HG03575 (cell line): ENCODE measurements around the gene STAT6.

ENCODE experiments used
- ATAC-seq: cut with Tn5 transposase; IDR thresholded peaks from one replicate; pipeline ENCODE4 v1.9.1; 2021; ENCODE audit not compliant: unreplicated experiment, insufficient number of reproducible peaks, low FRiP score; ENCODE audit errors: extremely low read depth

The STAT6 gene

GRCh38 chr12:57111031-57111734, at the start of gene STAT6:
Gene STAT6 (minus strand): TSS chr12:57111362. CDS start chr12:57108278, 3,084 bp downstream.
- ATAC-seq, result no peak

GRCh38 chr12:57160741-57161140, 49.6 kb upstream of the STAT6 start:
- no peak for ATAC-seq

GRCh38 chr12:57160040-57160439, 48.9 kb upstream of the STAT6 start:
- ATAC-seq, result no peak

GRCh38 chr12:57159311-57159710, 48.1 kb upstream of the STAT6 start:
- no peak for ATAC-seq

- no peak for ATAC-seq
These were observed 47.5 kb upstream of the STAT6 start for GRCh38 chr12:57158665-57159064.

- ATAC-seq, result no peak
These were observed 47.0 kb upstream of the STAT6 start for GRCh38 chr12:57158186-57158585.

- ATAC-seq, result no peak
These were observed 46.5 kb upstream of the STAT6 start for GRCh38 chr12:57157588-57158173.

- ATAC-seq, result no peak
These were observed 45.7 kb upstream of the STAT6 start for GRCh38 chr12:57156701-57157403.

GRCh38 chr12:57154804-57155434, 43.8 kb upstream of the STAT6 start:
- ATAC-seq, result no peak

GRCh38 chr12:57154076-57154475, 42.9 kb upstream of the STAT6 start:
- ATAC-seq, result no peak

GRCh38 chr12:57153415-57153997, 42.3 kb upstream of the STAT6 start:
- no peak for ATAC-seq

- ATAC-seq, result no peak
These were observed 41.5 kb upstream of the STAT6 start for GRCh38 chr12:57152639-57153038.

- no peak for ATAC-seq
These were observed 40.8 kb upstream of the STAT6 start for GRCh38 chr12:57151741-57152630.

GRCh38 chr12:57150400-57151000, 39.3 kb upstream of the STAT6 start:
- no peak for ATAC-seq

- no peak for ATAC-seq
These were observed 38.2 kb upstream of the STAT6 start for GRCh38 chr12:57149245-57149900.

GRCh38 chr12:57148469-57149244, 37.5 kb upstream of the STAT6 start:
- ATAC-seq, result no peak
